ENCODE measurements around the gene LEFTY1.

Gene LEFTY1

DNA sequence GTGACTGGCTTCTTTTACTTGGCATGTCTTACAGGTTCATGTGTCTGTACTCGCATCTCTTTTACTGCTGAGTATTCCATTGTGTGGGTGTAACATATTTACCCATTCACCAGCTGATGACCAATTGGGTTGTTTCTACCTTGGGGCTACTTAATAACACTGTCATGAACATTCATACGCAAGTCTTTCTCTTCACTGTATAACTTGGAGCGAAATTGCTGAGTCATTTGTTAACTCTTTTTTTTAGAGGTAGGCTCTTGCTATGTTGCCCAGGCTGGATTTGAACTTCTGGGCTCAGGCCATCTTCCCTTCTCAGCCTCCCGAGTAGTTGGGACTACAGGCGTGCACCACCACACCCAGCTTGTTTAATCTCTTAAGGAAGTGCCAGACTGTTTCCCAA, 28.6 kb upstream of the LEFTY1 start:
- DNase-seq, result no peak
- intact Hi-C loops (cut with DNase I), result no loop called here

DNA sequence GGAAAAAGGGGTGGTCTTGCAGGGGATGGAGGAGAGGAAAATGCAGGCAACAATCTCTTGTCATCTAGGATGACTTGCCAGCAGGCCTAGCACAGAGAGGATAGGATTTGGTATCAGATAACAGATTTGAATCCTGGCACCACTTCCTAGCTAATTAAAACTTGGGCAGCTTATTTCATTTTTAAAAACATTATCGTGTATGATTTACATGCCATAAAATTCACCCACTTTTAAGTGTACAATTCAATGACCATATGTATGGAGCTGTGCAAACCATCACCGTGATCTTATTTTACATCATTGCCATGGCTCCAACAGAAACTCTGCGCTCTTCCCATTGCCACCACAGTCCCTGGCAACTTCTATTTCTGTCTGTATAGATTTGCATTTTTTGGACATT, 28.2 kb upstream of the LEFTY1 start:
- intact Hi-C loops (cut with DNase I), result no loop called here
- DNase-seq, result no peak

DNA sequence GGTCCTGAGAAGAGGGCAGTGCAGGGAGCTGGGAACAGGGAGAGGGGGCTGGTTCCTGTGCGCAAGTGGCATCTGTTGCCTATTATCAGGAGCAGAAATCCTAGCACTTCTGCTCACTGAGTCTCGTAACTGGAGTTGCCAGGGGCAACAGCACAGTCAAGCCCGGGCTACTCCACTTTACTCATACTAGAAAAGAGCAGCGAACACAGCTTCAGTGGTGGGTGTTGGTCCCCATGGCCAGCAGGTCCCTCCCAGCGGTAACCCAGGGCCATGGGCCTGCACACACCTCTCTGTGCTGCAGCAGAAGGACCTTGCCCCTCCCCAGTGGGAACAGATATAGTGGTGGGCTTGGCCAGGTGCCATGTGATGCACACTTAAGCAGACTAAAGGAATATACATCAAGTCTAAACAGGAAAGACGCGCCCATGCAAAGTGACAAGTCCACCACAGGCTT, 26.6 kb upstream of the LEFTY1 start:
- intact Hi-C loops (cut with DNase I), result no loop called here
- peak in 2 of 10 donors; percentile 10 to 84 for DNase-seq

DNA sequence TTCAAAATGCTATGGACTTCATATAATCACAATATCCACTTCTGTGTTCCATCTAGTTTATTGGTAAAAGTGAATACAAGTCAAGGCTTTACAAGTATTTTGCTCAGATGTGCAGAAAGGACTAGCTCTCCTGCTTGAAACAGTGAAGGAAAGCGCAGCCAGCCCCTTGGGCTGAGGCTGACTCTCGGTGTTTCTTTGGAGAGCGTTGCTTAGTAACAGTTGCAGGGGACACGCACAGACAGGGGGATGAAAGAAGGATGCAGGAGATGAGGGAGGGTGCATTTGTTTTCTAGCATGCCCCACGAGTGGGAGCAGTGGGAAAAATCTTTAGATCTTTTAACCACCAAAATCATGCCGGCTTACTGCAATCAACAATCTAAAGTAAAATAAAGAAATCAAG, 26.0 kb upstream of the LEFTY1 start:
- intact Hi-C loops (cut with DNase I), result no loop called here

DNA sequence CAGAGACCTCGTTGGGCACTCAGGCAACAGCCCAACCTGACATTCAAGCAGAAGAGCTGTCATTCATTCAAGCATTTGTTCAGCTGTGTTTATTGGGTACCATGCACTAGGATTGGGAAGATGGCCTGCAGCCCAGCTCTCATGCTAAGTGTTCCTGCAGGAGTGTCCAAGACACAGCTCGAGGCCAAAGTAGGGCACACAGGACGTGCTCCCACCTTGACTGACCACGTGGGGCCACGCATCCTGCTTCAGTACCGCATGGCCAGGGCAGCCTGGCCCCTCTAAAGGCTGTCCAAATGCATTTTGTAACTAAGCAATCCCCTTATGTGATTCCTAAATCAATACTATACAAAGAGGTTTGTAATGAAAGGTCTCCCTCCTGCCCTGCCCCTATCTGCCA, 25.4 kb upstream of the LEFTY1 start:
- intact Hi-C loops (cut with DNase I), result no loop called here
- DNase-seq, result peak in 1 of 10 donors; percentile 32

More for the DNA sequence above, 26.0 kb upstream of the LEFTY1 start:
- peak in 1 of 10 donors; percentile 37 for DNase-seq

DNA sequence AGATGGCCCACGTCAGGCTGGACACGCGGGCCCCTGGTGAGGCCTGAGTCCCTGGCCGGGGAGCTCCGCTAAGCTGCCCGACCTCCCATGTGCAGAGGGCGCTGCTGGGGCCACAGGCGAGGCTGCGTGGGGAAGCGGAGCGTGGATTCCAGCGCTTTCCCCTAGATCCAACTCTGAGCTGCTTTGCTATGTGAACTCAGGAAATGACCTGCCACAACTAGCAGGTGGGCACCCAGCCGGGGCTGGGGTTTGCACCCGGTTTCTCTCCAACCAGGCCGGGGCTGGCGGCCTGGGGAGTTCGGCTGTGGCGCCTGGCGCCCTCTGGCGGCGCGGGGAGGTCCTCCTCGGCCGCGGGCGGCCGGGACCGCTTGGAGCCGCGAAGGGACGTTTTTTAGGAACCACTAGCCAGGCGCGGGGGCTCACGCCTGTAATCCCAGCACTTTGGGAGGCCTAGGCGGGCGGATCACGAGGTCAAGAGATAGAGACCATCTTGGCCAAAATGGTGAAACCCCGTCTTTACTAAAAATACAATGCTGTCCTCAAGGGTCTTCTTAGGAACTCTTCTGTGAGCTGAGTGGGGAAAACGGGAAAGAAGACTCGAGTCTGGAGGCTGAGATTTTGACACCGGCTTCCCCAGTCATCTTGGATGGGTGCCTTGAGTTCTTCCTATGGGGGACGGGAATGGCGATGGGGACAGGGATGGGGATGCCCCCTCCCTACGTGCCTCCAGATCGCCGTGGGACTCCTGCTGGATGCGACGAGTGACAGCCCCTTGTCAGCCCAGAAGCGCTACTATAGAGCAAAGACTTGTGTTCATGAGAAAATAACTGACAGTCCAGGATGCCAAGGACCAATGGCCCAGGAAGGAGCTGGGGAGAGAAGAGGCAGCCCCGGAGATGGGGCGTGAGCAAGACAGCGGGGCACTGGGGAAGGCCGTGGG, 22.5 kb upstream of the LEFTY1 start:
- intact Hi-C loops (cut with DNase I), result no loop called here
- DNase-seq, result peak in 6 of 10 donors; percentile 39 to 94 (median 47)

DNA sequence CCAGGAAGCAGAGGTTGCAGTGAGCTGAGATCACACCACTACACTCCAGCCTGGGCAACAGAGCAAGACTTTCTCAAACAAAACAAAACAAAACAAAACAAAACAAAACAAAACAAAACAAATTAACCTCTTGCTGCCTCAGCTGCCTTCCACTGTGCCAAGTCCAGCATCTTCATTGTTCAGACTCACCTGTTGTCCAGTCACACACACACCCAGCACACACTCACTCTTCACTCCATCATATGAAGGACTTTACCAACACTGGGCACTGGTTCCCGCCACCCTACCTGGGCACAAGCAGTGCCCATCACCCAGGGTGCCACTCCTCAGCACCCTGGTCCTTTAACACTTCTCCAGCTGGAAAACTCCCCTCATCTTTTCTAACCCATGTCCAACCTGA, 20.5 kb upstream of the LEFTY1 start:
- DNase-seq, result peak in 1 of 10 donors; percentile 6
- intact Hi-C loops (cut with DNase I), result no loop called here

DNA sequence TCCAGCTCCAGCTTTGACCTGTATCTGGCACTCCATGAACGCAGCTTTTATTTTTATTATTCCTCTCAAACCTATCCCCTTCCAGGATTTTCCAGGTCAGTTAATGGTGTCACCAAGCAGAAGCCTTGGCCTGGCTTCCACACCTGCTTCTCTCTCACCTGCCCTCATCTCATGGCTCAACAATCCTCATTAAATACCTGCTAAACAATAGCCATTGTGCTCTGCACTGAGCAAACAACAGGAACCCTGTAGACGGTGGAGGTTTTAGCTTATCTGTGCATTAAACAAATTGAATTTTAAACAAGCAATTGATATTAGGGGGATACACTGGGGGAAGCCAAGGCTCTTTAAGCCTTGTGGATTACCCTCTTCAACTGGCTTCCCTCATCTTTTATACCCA, 19.8 kb upstream of the LEFTY1 start:
- no peak for DNase-seq
- intact Hi-C loops (cut with DNase I), result no loop called here

DNA sequence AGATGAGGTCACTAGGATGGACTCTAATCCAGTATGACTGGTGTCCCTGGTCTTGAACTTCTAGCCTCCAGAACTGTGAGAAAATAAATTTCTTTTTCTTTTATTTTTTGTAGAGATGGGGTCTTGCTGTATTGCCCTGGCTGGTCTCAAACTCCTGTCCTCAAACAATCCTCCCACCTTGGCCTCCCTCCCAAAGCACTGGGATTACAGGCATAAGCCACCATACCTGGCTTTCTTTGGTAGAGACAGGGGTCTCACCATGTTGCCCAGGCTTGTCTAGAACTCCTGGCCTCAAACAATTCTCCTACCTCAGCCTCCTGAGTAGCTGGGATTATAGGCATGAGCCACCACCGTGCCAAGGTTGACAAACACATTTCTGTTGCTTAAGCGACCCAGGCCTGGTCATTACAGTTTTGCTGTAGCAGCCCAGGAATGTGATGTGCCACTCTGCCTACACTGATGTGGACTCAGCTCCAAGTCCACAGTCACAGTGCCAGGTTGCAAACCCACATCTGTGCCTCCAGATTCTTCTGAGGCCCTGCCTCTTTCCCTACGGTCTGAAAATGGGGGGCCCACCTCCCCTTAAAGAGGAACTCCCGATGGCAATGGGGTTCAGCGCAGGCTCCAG, 19.2 kb upstream of the LEFTY1 start:
- intact Hi-C loops (cut with DNase I), result no loop called here
- peak in 1 of 10 donors; percentile 24 for DNase-seq

DNA sequence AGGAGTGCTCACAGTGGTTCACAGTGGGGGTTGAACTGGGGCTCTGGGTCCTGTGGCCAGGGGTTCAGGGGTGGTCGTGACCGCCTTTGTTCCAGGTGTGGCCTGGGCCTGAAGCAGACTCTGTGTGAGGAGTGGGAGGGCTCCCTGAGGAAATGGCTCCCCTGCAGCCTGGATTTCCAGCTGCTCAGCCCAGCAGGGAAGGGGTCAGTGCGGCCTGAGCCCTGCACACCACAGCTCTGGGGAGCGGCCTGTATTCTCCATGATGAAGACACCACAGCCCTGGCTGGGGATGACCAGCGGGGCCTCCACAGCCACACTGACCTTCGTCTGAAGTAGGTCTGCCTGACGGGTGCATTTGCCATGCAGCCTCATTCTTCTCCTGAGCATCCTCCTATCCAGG, 18.4 kb upstream of the LEFTY1 start:
- intact Hi-C loops (cut with DNase I), result no loop called here
- DNase-seq, result peak in 2 of 10 donors; percentile 27 to 80

DNA sequence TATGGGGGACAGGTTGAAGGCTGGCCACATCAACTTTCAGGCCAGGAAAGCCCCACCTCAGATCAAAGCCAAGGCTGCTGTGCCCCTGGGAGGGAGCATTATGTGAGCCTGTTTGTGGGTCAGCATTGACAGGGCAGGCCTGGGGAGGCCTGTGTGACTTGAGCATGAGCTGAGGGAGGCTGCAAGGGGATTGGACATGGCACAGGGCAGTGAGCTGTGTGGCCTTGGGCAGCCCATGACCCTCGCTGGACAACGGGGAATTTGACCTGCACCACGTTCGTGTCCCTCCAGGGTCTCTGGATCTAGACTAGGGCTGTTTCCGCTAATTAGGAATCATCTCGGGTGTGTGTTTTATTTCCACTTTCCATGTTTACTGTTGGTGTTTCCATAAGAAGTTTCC, 17.5 kb upstream of the LEFTY1 start:
- peak in 2 of 10 donors; percentile 32 to 42 for DNase-seq
- intact Hi-C loops (cut with DNase I), result no loop called here

DNA sequence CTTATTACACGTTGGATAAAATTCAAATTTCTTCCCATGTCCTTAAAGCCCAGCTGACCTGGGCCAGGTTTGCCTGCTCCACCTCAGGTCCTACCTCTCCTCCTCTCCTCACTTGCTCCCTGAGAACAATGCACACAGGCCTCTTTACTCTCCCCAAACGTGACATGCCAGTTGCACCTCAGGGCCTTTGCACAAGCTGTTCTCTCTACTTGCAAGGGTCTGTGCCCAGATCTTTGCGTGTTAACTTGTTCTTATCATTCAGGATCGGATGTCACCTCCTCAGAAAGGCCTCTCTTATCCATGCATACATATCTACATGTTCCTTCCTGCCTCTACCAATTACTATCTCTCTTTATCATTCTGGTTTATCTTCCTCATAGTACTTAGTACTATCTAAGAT, 14.7 kb upstream of the LEFTY1 start:
- peak in 2 of 10 donors; percentile 17 to 40 for DNase-seq
- intact Hi-C loops (cut with DNase I), result no loop called here

DNA sequence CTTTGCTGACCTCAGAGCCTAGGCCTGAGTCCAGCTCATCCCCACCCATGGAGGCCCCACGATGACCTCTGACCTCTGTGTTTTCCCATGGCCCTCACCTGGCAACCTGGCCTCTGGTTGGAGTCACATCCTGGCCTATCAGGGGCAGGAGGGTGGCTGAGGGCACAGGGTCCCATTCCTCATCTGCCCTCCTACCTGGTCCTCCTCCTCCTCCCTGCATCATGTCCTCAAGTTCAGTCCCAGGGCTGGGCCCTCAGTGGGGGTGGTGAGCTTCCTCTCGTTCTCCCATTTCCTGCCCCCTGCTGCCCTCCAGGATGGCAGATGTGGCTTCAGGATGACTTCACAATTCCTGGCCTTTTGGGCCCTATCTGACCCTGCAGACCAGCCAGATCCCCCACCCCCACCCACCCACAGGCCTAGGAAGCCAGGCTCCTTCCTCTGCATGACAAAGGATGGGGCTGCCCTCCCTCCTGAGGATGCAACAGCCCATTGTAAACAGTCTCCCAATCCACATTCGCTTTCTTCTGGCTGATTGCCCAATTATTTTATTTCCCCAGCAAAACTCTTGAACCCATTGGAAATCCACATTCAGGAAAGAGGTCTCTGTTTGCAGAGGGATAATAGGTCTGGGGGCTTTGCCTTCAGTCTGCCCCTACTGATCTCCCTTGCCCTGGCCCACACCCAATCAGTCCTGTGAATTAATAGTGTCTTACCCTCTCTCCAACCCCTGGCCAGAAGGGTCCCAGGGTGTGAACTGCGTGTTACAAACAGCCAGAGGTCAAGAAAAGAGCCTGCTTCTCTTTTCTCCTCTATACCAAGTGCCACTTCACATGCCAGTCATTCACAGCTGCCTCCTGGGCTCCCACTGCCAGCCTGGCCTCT, 10.3 kb upstream of the LEFTY1 start:
- intact Hi-C loops (cut with DNase I), result no loop called here
- peak in 2 of 10 donors; percentile 32 to 35 for DNase-seq

DNA sequence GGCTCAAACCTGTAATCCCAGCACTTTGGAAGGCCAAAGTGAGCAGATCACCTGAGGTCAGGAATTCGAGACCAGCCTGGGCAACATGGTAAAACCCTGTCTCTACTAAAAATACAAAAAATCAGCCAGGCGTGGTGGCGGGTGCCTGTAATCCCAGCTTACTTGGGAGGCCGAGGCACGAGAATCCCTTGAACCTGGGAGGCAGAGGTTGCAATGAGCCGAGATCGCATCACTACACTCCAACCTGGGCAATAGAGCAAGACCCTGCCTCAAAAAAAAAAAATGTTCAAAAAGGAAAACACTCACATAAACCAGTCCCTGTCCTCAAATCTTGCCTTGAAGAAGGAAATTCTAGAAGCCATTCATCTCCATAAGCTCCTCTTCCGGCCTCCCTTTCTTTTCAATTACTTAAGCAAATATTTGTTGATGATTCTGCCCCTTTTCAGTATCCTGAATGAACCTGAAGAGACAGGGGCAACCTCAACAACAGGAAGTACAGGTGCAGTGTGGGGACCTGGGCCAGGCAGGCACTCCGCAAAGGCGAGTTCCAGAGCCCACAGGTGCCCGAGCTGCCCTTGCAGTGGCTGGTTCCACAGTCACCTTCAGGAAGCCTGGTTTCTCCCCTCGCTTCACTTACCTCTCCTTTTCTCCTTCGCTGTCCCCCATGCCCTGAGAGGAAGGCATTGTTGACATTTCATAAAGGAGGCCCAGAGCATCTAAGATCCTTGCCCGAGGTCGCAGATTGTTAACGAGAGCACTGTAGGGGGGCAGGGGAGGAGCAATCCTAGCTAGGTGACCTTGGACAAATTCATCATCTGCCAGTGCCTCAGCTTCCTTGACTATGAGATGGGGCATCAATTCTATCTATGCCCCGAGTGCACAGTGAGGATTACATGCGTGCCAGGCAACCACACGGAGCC, 8.9 kb upstream of the LEFTY1 start:
- peak in 3 of 10 donors; percentile 40 to 70 (median 44) for DNase-seq
- intact Hi-C loops (cut with DNase I), result no loop called here

DNA sequence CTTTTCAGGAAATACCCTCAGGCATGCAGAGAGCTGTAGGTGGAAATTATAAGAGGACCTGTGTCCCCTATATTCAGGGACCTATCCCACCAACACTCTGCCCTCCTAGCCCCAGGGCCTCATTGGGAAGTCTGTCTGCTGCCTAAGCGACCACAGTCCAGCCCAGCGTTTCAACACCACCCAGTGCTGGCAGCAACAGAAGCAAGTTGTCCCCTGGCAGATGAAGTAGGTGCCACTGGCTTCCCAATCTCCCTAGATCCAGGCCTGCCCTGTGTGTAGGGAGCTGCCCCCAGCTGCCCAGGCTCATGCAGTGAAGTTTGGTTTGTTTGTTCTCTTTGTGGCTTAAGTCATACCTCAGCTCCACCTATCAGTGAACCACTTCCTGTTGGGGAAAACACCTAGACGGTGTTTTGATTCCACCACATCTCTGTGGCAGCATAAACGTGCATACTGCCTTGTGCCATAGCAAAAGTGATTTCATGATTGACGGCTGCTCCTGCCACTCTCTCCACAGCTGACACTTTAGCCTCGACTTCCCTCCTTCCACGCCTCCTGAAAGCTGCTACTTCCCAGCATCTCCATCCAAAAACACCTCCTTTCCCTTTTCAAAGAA, 8.1 kb upstream of the LEFTY1 start:
- intact Hi-C loops (cut with DNase I), result no loop called here
- peak in 2 of 10 donors; percentile 34 to 68 for DNase-seq

DNA sequence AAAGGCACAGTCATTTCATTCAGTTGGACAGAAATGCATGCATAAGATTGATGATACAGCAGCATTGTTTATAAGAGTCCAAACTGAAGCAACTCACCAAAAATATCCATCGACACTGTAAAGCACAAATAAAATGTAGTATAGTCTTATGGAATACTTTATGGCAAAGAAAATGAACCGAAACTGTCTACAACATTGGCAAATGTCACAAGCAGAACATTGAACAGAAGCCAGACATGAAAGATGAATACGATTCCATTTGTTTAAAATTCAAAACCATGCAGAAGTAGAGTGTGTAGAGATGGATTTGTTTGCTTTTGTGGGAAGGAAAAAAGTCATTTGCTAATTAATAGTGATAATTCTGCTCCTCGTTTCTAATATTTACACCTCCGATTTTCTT, 7.5 kb upstream of the LEFTY1 start:
- intact Hi-C loops (cut with DNase I), result no loop called here

DNA sequence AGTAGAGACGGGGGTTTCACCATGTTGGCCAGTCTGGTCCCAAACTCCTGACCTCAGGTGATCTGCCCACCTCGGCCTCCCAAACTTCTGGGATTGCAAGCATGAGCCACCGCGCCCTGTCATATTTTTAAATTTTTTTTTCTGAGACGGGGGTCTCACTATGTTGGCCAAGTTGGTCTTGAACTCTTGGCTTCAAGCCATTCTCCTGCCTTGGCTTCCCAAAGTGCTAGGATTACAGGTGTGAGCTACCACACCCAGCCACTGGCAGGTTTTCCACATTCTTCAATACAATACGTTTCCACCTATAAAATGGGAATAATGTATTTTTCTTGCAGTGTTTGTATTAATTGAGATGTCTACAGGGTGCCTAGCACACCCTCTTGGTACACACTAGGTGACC, 3.4 kb upstream of the LEFTY1 start:
- DNase-seq, result peak in 3 of 10 donors; percentile 14 to 40 (median 39)
- intact Hi-C loops (cut with DNase I), result no loop called here

More for the DNA sequence above, 7.5 kb upstream of the LEFTY1 start:
- DNase-seq, result no peak

DNA sequence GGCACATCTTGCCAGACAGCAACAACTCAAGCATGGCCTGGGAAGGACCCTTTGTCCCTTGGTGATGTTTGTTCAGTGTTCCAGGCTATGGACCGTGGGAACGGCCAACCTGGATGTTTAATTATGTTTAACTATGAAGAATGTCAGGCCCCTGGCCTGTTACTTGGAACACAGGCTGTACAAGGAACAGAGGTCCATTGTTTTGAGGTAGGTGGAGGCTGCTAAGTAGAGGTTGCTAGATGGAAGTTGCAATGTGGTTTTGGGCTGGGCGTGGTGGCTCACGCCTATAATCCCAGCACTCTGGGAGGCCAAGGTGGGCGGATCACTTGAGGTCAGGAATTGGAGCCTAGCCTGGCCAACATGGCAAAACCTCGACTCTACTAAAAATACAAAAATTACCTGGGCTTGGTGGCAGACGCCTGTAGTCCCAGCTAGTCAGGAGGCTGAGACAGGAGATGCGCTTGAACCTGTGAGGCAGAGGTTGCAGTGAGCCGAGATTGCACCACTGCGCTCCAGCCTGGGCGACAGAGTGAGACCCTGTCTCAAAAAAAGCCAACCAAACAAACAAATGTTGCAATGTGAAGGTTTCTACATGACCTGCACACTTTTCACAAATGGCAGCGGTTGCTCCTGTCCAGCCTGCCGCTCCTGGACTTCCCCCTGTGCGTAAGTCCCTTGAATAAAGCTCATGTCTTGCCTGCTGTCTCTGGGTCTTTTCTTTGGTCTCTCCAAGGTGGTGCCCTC, 2.5 kb upstream of the LEFTY1 start:
- intact Hi-C loops (cut with DNase I), result no loop called here
- peak in 2 of 10 donors; percentile 30 to 43 for DNase-seq

All from posterior cingulate gyrus (tissue), 11 donors.